Measurements from ENCODE around the gene TGFB2. TPM values are rescaled to one million over a fixed set of nuclear protein-coding genes. Genes with fewer than 3 reads are reported as not detected.

The TGFB2 gene
- polyA plus RNA-seq, 2 of the 4 experiments (the other 2 are of a cell fraction): 29.7 to 65.8 TPM

DNA sequence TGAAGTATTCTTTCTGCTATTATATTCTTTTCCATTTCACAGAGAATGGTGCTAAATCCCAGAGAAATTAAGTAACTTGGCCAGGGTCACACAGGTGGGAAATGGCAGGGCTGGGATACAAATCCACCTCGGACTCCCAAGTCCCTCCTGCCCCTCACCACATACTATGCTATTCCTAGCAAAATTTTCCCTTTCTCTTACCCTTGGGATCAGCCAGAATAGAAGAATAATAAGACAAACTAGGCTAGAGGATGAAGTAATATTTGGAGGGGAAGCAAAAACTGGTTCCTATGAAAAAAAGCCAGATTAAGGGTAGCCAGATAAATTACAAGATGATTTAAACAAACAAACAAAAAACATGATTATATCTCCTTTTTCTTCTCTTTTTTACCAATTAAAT is 62.5 kb downstream of the TGFB2 start:
- 90% methylated on average over 1 of the region's 1 CpG for WGBS (ENCODE audit: missing lambda C conversion rate)
- ChIA-PET CTCF (no interaction called here), POLR2A (no interaction called here)
- DNase-seq (ENCODE audit: low read depth in 1 of 2, low spot score in 1 of 2) (no peak), FAIRE-seq (no peak), ATAC-seq (no peak)
- TF ChIP-seq RNF2 (IDR thresholded peaks at IDR 0.05; ENCODE audit: borderline replicate concordance, low read depth): no peak
- no peak for TF ChIP-seq EHMT2 (IDR thresholded peaks at IDR 0.05; ENCODE audit: low read depth)
- no peak for TF ChIP-seq TFCP2L1 (CRISPR knock-in tag; IDR thresholded peaks at IDR 0.05)
- no peak for TF ChIP-seq BHLHE40 (IDR thresholded peaks at IDR 0.05; ENCODE audit: low read depth, low read length)
- TF ChIP-seq PBX3 (IDR thresholded peaks at IDR 0.05): no peak
- no peak for TF ChIP-seq RARB (CRISPR knock-in tag; IDR thresholded peaks at IDR 0.05)
- no peak for TF ChIP-seq MAFK (IDR thresholded peaks at IDR 0.05; ENCODE audit: partially characterized antibody)
- TF ChIP-seq GATA3 (IDR thresholded peaks at IDR 0.05; ENCODE audit: borderline replicate concordance): no peak
- TF ChIP-seq TP53 (CRISPR knock-in tag; IDR thresholded peaks at IDR 0.05): no peak
- no peak for TF ChIP-seq FOSB (CRISPR knock-in tag; IDR thresholded peaks at IDR 0.05)
- TF ChIP-seq POLR2AphosphoS2 (conservative IDR thresholded peaks at IDR 0.05; ENCODE audit: low read length): no peak
- no peak for TF ChIP-seq KDM1A (IDR thresholded peaks at IDR 0.05; ENCODE audit: low read depth)
- TF ChIP-seq ZSCAN20 (CRISPR knock-in tag; IDR thresholded peaks at IDR 0.05): no peak
- Histone ChIP-seq H3K4me1 (peaks cover 25% of the 10 kb centered on the region), H3K27ac (no peak overlapping the region), H3K4me3 (no peak overlapping the region), H3K4me2 (no peak overlapping the region), H3K9me3 (no peaks in the 10 kb centered on the region)

DNA sequence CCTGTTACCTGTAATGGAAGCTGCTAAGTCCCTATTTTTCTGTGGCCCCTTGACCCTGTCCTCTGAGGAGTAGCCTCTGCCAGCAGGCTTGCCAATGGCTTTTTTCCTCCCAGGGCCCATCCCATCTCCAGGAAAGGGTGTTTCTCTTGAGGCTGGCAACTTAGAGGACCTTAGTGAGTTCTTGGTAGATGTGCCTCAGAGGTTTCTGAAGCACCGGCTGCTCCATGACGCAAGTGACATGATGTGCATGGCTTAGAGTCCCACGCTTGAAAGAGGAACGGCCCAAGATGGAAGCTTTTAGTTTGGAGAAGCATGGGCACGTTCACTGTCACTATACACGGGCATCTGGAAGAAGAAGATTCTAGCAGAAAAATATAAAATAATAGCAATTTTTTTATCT is 63.0 kb downstream of the TGFB2 start:
- POLR2A ChIA-PET: no interaction called here
- Histone ChIP-seq H3K4me1 (peaks cover 25% of the 10 kb centered on the region), H3K4me2 (no peak overlapping the region), H3K9me3 (no peaks in the 10 kb centered on the region), H3K4me3 (no peak overlapping the region), H3K27ac (peak overlapping the region in 1 of 2 experiments; percentile 43; a peak in 1 of 6 replicates)
- 95% methylated on average over 6 of the region's 6 CpGs for WGBS (ENCODE audit: missing lambda C conversion rate)
- TF ChIP-seq RFX5 (IDR thresholded peaks at IDR 0.05) (no peak), HDAC2 (IDR thresholded peaks at IDR 0.05) (no peak), CEBPB (IDR thresholded peaks at IDR 0.05) (no peak), KDM5A (IDR thresholded peaks at IDR 0.05) (no peak), TP53 (CRISPR knock-in tag; IDR thresholded peaks at IDR 0.05) (no peak), HOXB13 (CRISPR knock-in tag; IDR thresholded peaks at IDR 0.05; ENCODE audit: low read depth) (no peak), JUNB (IDR thresholded peaks at IDR 0.05) (no peak), POLR2AphosphoS2 (conservative IDR thresholded peaks at IDR 0.05; ENCODE audit: low read length) (no peak), JUN (IDR thresholded peaks at IDR 0.05) (no peak), HMGXB4 (CRISPR knock-in tag; IDR thresholded peaks at IDR 0.05; ENCODE audit: borderline replicate concordance) (no peak), EHF (CRISPR knock-in tag; IDR thresholded peaks at IDR 0.05) (no peak)
- no peak for DNase-seq (ENCODE audit: low read depth in 1 of 2, low spot score in 1 of 2)
- no peak for ATAC-seq
- no peak for FAIRE-seq
- CTCF ChIA-PET: interaction anchor here (0.7 kb wide), 1 partner anchor 37 kb away, joined by 3 read pairs; no protein-coding TSS in a partner anchor

DNA sequence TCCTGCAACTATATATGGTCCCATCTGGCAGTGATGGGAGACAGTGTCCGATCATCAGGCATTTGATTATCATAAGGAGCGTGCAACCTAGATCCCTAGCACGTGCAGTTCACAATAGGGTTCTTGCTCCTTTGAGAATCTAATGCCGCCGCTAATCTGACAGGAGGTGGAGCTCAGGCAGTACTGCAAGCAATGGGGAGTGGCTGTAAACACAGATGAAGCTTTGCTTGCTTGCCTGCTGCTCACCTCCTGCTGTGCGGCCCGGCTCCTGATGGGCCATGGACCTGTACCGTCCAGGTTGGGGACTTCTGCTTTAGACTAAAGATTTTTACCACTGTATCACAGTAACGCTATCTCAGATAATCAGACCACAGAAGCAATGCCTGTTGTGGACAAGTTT is 63.8 kb downstream of the TGFB2 start:
- peaks cover 33% of the 10 kb centered on the region for H3K4me1 ChIP-seq
- no peak for DNase-seq (ENCODE audit: low read depth in 1 of 2, low spot score in 1 of 2)
- no peaks in the 10 kb centered on the region for H3K9me3 ChIP-seq
- H3K4me2 ChIP-seq: no peak overlapping the region
- no peak for TF ChIP-seq JUN (IDR thresholded peaks at IDR 0.05)
- no peak for TF ChIP-seq ZNF302 (CRISPR knock-in tag; IDR thresholded peaks at IDR 0.05)
- TF ChIP-seq GATA3 (IDR thresholded peaks at IDR 0.05; ENCODE audit: borderline replicate concordance): no peak
- TF ChIP-seq SMC3 (IDR thresholded peaks at IDR 0.05): no peak
- TF ChIP-seq EHMT2 (IDR thresholded peaks at IDR 0.05; ENCODE audit: low read depth): no peak
- no peak for TF ChIP-seq RFX5 (IDR thresholded peaks at IDR 0.05)
- no peak for TF ChIP-seq CTCF (IDR thresholded peaks at IDR 0.05)
- H3K4me3 ChIP-seq: no peak overlapping the region
- no peak for FAIRE-seq
- CTCF ChIA-PET: interaction anchor here (0.7 to 1.0 kb wide), 2 partner anchors 12 to 36 kb away, joined by 3 to 4 read pairs; no protein-coding TSS in a partner anchor
- 75% methylated on average over 9 of the region's 9 CpGs for WGBS (ENCODE audit: missing lambda C conversion rate)
- ATAC-seq: peak in 1 of 2 experiments; percentile 37; a peak in 3 of 6 replicates
- peak overlapping the region in 1 of 2 experiments; percentile 47; a peak in 1 of 6 replicates for H3K27ac ChIP-seq
- POLR2A ChIA-PET: no interaction called here
